ENCODE measurements around the gene PRDM8.

- TF ChIP-seq, protein P1, sequence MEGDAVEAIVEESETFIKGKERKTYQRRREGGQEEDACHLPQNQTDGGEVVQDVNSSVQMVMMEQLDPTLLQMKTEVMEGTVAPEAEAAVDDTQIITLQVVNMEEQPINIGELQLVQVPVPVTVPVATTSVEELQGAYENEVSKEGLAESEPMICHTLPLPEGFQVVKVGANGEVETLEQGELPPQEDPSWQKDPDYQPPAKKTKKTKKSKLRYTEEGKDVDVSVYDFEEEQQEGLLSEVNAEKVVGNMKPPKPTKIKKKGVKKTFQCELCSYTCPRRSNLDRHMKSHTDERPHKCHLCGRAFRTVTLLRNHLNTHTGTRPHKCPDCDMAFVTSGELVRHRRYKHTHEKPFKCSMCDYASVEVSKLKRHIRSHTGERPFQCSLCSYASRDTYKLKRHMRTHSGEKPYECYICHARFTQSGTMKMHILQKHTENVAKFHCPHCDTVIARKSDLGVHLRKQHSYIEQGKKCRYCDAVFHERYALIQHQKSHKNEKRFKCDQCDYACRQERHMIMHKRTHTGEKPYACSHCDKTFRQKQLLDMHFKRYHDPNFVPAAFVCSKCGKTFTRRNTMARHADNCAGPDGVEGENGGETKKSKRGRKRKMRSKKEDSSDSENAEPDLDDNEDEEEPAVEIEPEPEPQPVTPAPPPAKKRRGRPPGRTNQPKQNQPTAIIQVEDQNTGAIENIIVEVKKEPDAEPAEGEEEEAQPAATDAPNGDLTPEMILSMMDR (conservative IDR thresholded peaks at IDR 0.05) = no peak
- no peak for TF ChIP-seq EZH2 (IDR thresholded peaks at IDR 0.05; ENCODE audit: low read depth)
These were observed 11.5 kb downstream of the PRDM8 start for GRCh38 chr4:80208610-80209339.
